PC-3 (cell line): Measurements from ENCODE around the gene GPC2.

Experiments used
- CTCF ChIP-seq: fragments of 300-600 bp; sonication (generic); conservative IDR thresholded peaks from 2 replicates; pipeline ENCODE4 v1.5.1; 2017; ENCODE audit warnings: antibody characterized with exemption, low read depth, mild to moderate bottlenecking, low read length
- EZH2 ChIP-seq: fragments of 300-600 bp; sonication (generic); IDR thresholded peaks from one replicate; pipeline ENCODE4 v1.6.1; 2017; ENCODE audit warnings: antibody characterized with exemption, mild to moderate bottlenecking, low read length; ENCODE audit not compliant: unreplicated experiment
- EZH2phosphoT487 ChIP-seq: fragments of 300-600 bp; sonication (generic); IDR thresholded peaks from 2 replicates; pipeline ENCODE4 v1.6.1; 2018; ENCODE audit warnings: mild to moderate bottlenecking, antibody characterized with exemption, low read length, borderline replicate concordance

GRCh38 chr7:100154651-100155491, 22.3 kb downstream of the GPC2 start:
- no peak for TF ChIP-seq CTCF
- TF ChIP-seq EZH2: no peak
- no peak for TF ChIP-seq EZH2phosphoT487
